Activated CD8-positive, alpha-beta T cell treated with anti-CD3 and anti-CD28 coated beads, Interleukin-2, amount 10 ng/mL, durations not matched to agents 7 days and 5 days (primary cell): Measurements from ENCODE around the gene NCAN. TPM values are rescaled to one million over a fixed set of nuclear protein-coding genes. Genes with fewer than 3 reads are reported as not detected.

Source experiments
- ATAC-seq: fragments of 150-1000 bp; cut with Tn5 transposase; one replicate; pipeline ENCODE4 v1.10.0; 2021; ENCODE audit warnings: moderate library complexity
- CTCF ChIA-PET: fragments of 350-600 bp; sonication (Branson Sonifier 250); formaldehyde crosslinking; loops from one replicate; lab custom pipeline; 2021; ENCODE audit warnings: antibody characterized with exemption; lab: Charles Lee
- POLR2A ChIA-PET: fragments of 350-600 bp; sonication (Branson Sonifier 250); formaldehyde crosslinking; loops from one replicate; lab custom pipeline; 2021; ENCODE audit warnings: antibody characterized with exemption; lab: Charles Lee
- DNase-seq: peaks from one replicate; pipeline ENCODE4 v3.0.0-alpha.2; 2020
- H3K27ac Mint-ChIP-seq: one replicate; pipeline ENCODE4 v1.8.0; 2021; ENCODE audit warnings: mild to moderate bottlenecking, mixed read lengths
- H3K27me3 Mint-ChIP-seq: one replicate; pipeline ENCODE4 v1.8.0; 2021; ENCODE audit warnings: low read depth, mixed read lengths
- H3K36me3 Mint-ChIP-seq: one replicate; pipeline ENCODE4 v1.8.0; 2021; ENCODE audit warnings: low read depth, mixed read lengths
- H3K4me1 Mint-ChIP-seq: one replicate; pipeline ENCODE4 v1.8.0; 2021; ENCODE audit warnings: low read depth, mixed read lengths
- H3K4me3 Mint-ChIP-seq: one replicate; pipeline ENCODE4 v1.8.0; 2021; ENCODE audit warnings: mild to moderate bottlenecking, mixed read lengths
- H3K9me3 Mint-ChIP-seq: one replicate; pipeline ENCODE4 v1.8.0; 2022; ENCODE audit warnings: mixed read lengths; ENCODE audit not compliant: insufficient read depth
- total RNA-seq, 2 experiments: library from RNA; stranded (reverse); gene quantifications; one replicate each; pipeline ENCODE4 v1.2.3, GENCODE V29; 2021

The NCAN gene
- total RNA-seq, 2 experiments from 2014 or later: not detected

GRCh38 chr19:19257137-19257536, 45.4 kb downstream of the NCAN start:
- H3K4me1 Mint-ChIP-seq: peaks cover 8% of the 10 kb centered on the region
- H3K27ac Mint-ChIP-seq: no peak overlapping the region
- ChIA-PET POLR2A (no interaction called here), CTCF (no interaction called here)
- H3K9me3 Mint-ChIP-seq: no peaks in the 10 kb centered on the region
- DNase-seq (no peak), ATAC-seq (no peak)
- no peaks in the 10 kb centered on the region for H3K36me3 Mint-ChIP-seq
- peaks cover 30% of the 10 kb centered on the region for H3K27me3 Mint-ChIP-seq
- no peak overlapping the region for H3K4me3 Mint-ChIP-seq

GRCh38 chr19:19257836-19258588, 46.3 kb downstream of the NCAN start:
- Mint-ChIP-seq H3K4me1 (peaks cover 8% of the 10 kb centered on the region), H3K27me3 (peaks cover 36% of the 10 kb centered on the region), H3K27ac (no peak overlapping the region), H3K4me3 (no peak overlapping the region), H3K36me3 (no peaks in the 10 kb centered on the region), H3K9me3 (no peaks in the 10 kb centered on the region)
- ATAC-seq (no peak), DNase-seq (no peak)
- ChIA-PET CTCF (no interaction called here), POLR2A (no interaction called here)

- Mint-ChIP-seq H3K4me3 (no peak overlapping the region), H3K36me3 (no peaks in the 10 kb centered on the region), H3K4me1 (peaks cover 8% of the 10 kb centered on the region), H3K9me3 (no peaks in the 10 kb centered on the region), H3K27ac (no peak overlapping the region), H3K27me3 (peaks cover 39% of the 10 kb centered on the region)
- ATAC-seq (no peak), DNase-seq (no peak)
- ChIA-PET POLR2A (no interaction called here), CTCF (no interaction called here)
These were observed 47.0 kb downstream of the NCAN start for GRCh38 chr19:19258589-19259338.

GRCh38 chr19:19259741-19260140, 48.0 kb downstream of the NCAN start:
- H3K27me3 Mint-ChIP-seq: peaks cover 47% of the 10 kb centered on the region
- no peak overlapping the region for H3K4me3 Mint-ChIP-seq
- H3K27ac Mint-ChIP-seq: no peak overlapping the region
- ChIA-PET CTCF (interaction anchor here (0.7 kb wide), 1 partner anchor 230 kb away, joined by 3 read pairs; no protein-coding TSS in a partner anchor), POLR2A (no interaction called here)
- H3K9me3 Mint-ChIP-seq: no peaks in the 10 kb centered on the region
- H3K36me3 Mint-ChIP-seq: no peaks in the 10 kb centered on the region
- DNase-seq (no peak), ATAC-seq (no peak)
- peaks cover 8% of the 10 kb centered on the region for H3K4me1 Mint-ChIP-seq

- Mint-ChIP-seq H3K27ac (no peak overlapping the region), H3K36me3 (no peaks in the 10 kb centered on the region), H3K4me3 (no peak overlapping the region), H3K9me3 (no peaks in the 10 kb centered on the region), H3K4me1 (peaks cover 8% of the 10 kb centered on the region), H3K27me3 (peaks cover 47% of the 10 kb centered on the region)
- CTCF ChIA-PET: no interaction called here
- ATAC-seq: no peak
- DNase-seq: no peak
- POLR2A ChIA-PET: no interaction called here
These were observed 48.9 kb downstream of the NCAN start for GRCh38 chr19:19260417-19261214.

GRCh38 chr19:19261350-19262189, 49.8 kb downstream of the NCAN start:
- POLR2A ChIA-PET: no interaction called here
- H3K27me3 Mint-ChIP-seq: peaks cover 46% of the 10 kb centered on the region
- no peak overlapping the region for H3K27ac Mint-ChIP-seq
- H3K4me3 Mint-ChIP-seq: no peak overlapping the region
- DNase-seq (no peak), ATAC-seq (no peak)
- CTCF ChIA-PET: no interaction called here
- no peaks in the 10 kb centered on the region for H3K36me3 Mint-ChIP-seq
- peaks cover 8% of the 10 kb centered on the region for H3K4me1 Mint-ChIP-seq
- H3K9me3 Mint-ChIP-seq: no peaks in the 10 kb centered on the region

GRCh38 chr19:19262190-19263057, 50.7 kb downstream of the NCAN start:
- H3K27ac Mint-ChIP-seq: no peak overlapping the region
- peaks cover 44% of the 10 kb centered on the region for H3K27me3 Mint-ChIP-seq
- no peak overlapping the region for H3K4me3 Mint-ChIP-seq
- no peaks in the 10 kb centered on the region for H3K9me3 Mint-ChIP-seq
- ATAC-seq (peak; percentile 36), DNase-seq (no peak)
- no peaks in the 10 kb centered on the region for H3K36me3 Mint-ChIP-seq
- ChIA-PET POLR2A (no interaction called here), CTCF (no interaction called here)
- H3K4me1 Mint-ChIP-seq: peaks cover 8% of the 10 kb centered on the region

- no peak for DNase-seq
- peaks cover 8% of the 10 kb centered on the region for H3K4me1 Mint-ChIP-seq
- no peaks in the 10 kb centered on the region for H3K9me3 Mint-ChIP-seq
- peaks cover 45% of the 10 kb centered on the region for H3K27me3 Mint-ChIP-seq
- no peak overlapping the region for H3K4me3 Mint-ChIP-seq
- ChIA-PET POLR2A (no interaction called here), CTCF (no interaction called here)
- no peak for ATAC-seq
- no peaks in the 10 kb centered on the region for H3K36me3 Mint-ChIP-seq
- no peak overlapping the region for H3K27ac Mint-ChIP-seq
These were observed 52.2 kb downstream of the NCAN start for GRCh38 chr19:19263886-19264487.

GRCh38 chr19:19267305-19267704, 55.5 kb downstream of the NCAN start:
- no peaks in the 10 kb centered on the region for H3K36me3 Mint-ChIP-seq
- POLR2A ChIA-PET: no interaction called here
- no peaks in the 10 kb centered on the region for H3K4me1 Mint-ChIP-seq
- CTCF ChIA-PET: no interaction called here
- no peak overlapping the region for H3K27ac Mint-ChIP-seq
- ATAC-seq (no peak), DNase-seq (no peak)
- H3K9me3 Mint-ChIP-seq: no peaks in the 10 kb centered on the region
- no peak overlapping the region for H3K4me3 Mint-ChIP-seq
- peaks cover 29% of the 10 kb centered on the region for H3K27me3 Mint-ChIP-seq

GRCh38 chr19:19268453-19269385, 57.0 kb downstream of the NCAN start:
- H3K4me1 Mint-ChIP-seq: peaks cover 3% of the 10 kb centered on the region
- CTCF ChIA-PET: no interaction called here
- H3K4me3 Mint-ChIP-seq: no peak overlapping the region
- no peaks in the 10 kb centered on the region for H3K9me3 Mint-ChIP-seq
- H3K36me3 Mint-ChIP-seq: no peaks in the 10 kb centered on the region
- DNase-seq: no peak
- no peak overlapping the region for H3K27ac Mint-ChIP-seq
- H3K27me3 Mint-ChIP-seq: peaks cover 26% of the 10 kb centered on the region
- POLR2A ChIA-PET: no interaction called here
- ATAC-seq: no peak
